ENCODE measurements around the gene PCDHB6. TPM values are rescaled to one million over a fixed set of nuclear protein-coding genes. Genes with fewer than 3 reads are reported as not detected.
A peak's percentile ranks its signal among the peaks of the same experiment; 100 is the strongest.
"Not testable (repeated sequence)": the region's sequence is repeated elsewhere in the genome, so short reads cannot be mapped to it uniquely, and the experiment has no call there.

The PCDHB6 gene
- total RNA-seq (under 1 TPM; 0.31 to 0.55 (median 0.45) TPM), polyA plus RNA-seq (under 1 TPM; 0.46 to 0.52 TPM)

- Histone ChIP-seq H3K36me3 (no peaks in the 10 kb centered on the region), H3K4me1 (no peaks in the 10 kb centered on the region), H3K9me3 (peaks cover 0 to 4% (median 0%) of the 10 kb centered on the region in 4 donors), H3K4me3 (peak within 1 kb of the TSS in 1 of 4 donors; percentile 11), H3K27ac (no peak within 1 kb of the TSS), H3K27me3 (no peaks in the 10 kb centered on the region)
- no peak for TF ChIP-seq CTCF (IDR thresholded peaks at IDR 0.05)
- ATAC-seq: peak in 1 of 4 donors; percentile 37
- no peak for DNase-seq
- no peak for FAIRE-seq
- WGBS, 2 donors: 11 to 26% methylated on average over 18 of the region's 18 CpGs
- intact Hi-C loops (cut with DNase I): loop anchor here in 1 of 3 donors (10.0 kb wide), 1 partner anchor 235 kb away; the partner anchor contains the start of genes PCDHGA7 and PCDHGB4
Observed at GRCh38 chr5:141149812-141150211, at the start of gene PCDHB6. Gene PCDHB6 (plus strand): TSS chr5:141150057. CDS start chr5:141150258, 201 bp downstream.

DNA sequence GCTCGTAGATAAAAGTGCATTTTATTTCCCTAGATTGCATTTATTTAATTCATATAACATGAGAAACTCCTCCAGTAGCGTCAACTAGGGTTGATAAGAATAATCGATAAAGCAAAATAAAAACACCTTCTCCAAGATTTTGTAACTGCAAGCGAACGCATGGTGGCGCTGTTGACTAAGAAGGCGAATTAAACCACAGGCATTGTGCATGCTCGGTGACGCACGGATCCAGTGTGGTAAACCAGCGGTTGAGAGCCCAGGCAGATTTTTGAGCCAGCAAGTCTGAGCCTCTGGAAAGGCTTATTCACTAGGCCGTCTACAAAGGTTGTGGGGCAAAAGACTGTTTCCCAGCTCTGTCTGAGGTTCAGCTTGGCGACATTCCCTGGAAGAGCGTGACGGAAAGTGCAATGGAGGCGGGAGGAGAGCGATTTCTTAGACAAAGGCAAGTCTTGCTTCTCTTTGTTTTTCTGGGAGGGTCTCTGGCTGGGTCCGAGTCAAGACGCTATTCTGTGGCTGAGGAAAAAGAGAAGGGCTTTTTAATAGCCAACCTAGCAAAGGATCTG, 49.5 kb upstream of the PCDHB6 start, which contains the start of gene PCDHB3:
Gene PCDHB3, plus strand, starts transcription at position 231 of the 563 bp plus-strand sequence. Its CDS starts 177 bp downstream, at position 408.
- peak; percentile 53 to 85 (median 72) for ATAC-seq

GRCh38 chr5:141101059-141101458, 48.8 kb upstream of the PCDHB6 start:
- peaks cover 0 to 5% (median 0%) of the 10 kb centered on the region in 4 donors for H3K9me3 ChIP-seq
- DNase-seq: no peak
- peak in 2 of 4 donors; percentile 52 to 64 for ATAC-seq
- H3K27me3 ChIP-seq: peaks cover 0 to 6% (median 0%) of the 10 kb centered on the region in 4 donors
- FAIRE-seq: no peak
- 27 to 43% methylated on average over 20 of the region's 20 CpGs for WGBS, 2 donors
- H3K4me1 ChIP-seq: no peaks in the 10 kb centered on the region
- no peaks in the 10 kb centered on the region for H3K36me3 ChIP-seq
- no peak for TF ChIP-seq CTCF (IDR thresholded peaks at IDR 0.05)
- H3K4me3 ChIP-seq: peak overlapping the region in 2 of 4 donors; percentile 5 to 26
- intact Hi-C loops (cut with DNase I): no loop called here
- H3K27ac ChIP-seq: no peak overlapping the region

More for the DNA sequence above, 49.5 kb upstream of the PCDHB6 start, which contains the start of gene PCDHB3:
- Histone ChIP-seq H3K27me3 (no peaks in the 10 kb centered on the region), H3K9me3 (no peaks in the 10 kb centered on the region), H3K36me3 (no peaks in the 10 kb centered on the region), H3K27ac (no peak within 1 kb of the TSS), H3K4me1 (no peaks in the 10 kb centered on the region), H3K4me3 (peak within 1 kb of the TSS in 2 of 4 donors; percentile 5 to 26)
- TF ChIP-seq CTCF (IDR thresholded peaks at IDR 0.05): no peak
- 14 to 22% methylated on average over 19 of the region's 19 CpGs for whole genome bisulfite sequencing, 2 donors
- FAIRE-seq (no peak), DNase-seq (peak in 2 of 6 donors; percentile 34 to 52)
- intact Hi-C loops (cut with DNase I): no loop called here

GRCh38 chr5:141102070-141102469, 47.8 kb upstream of the PCDHB6 start:
- H3K4me3 ChIP-seq; H3K36me3 ChIP-seq; H3K9me3 ChIP-seq; intact Hi-C loops (cut with DNase I); FAIRE-seq; H3K4me1 ChIP-seq; ATAC-seq; DNase-seq; H3K27ac ChIP-seq; H3K27me3 ChIP-seq: not testable (repeated sequence)
- 24 to 48% methylated on average over 19 to 39 of the region's 39 CpGs for WGBS, 2 donors

DNA sequence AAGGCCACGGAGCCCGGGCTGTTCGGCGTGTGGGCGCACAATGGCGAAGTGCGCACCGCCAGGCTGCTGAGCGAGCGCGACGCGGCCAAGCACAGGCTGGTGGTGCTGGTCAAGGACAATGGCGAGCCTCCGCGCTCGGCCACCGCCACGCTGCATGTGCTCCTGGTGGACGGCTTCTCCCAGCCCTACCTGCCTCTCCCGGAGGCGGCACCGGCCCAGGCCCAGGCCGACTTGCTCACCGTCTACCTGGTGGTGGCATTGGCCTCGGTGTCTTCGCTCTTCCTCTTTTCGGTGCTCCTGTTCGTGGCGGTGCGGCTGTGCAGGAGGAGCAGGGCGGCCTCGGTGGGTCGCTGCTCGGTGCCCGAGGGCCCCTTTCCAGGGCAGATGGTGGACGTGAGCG, 47.4 kb upstream of the PCDHB6 start:
- H3K4me3 ChIP-seq; FAIRE-seq; ATAC-seq; H3K9me3 ChIP-seq; intact Hi-C loops (cut with DNase I); DNase-seq; H3K27me3 ChIP-seq; H3K4me1 ChIP-seq; H3K36me3 ChIP-seq; H3K27ac ChIP-seq: not testable (repeated sequence)
- 23 to 46% methylated on average over 6 to 34 of the region's 38 CpGs for WGBS, 2 donors

DNA sequence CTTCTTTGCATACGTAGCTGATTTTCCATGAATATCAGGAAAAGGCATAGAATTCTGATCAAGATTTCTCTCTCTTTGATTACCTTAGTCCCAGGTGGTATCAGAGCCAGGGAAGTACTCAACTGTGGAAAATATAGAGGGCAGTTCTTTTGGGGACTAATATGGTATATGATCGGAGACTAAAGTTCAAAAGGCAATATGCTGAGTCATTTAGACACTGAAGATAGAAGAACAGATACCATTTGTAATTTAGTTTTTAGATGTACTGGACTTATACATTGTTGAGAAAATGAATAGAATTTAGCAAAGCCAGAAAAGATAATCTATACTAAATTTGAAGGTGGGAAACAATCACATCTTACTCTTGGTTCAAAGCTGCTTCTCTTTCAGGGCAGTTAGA, 44.5 kb upstream of the PCDHB6 start:
- FAIRE-seq (no peak), DNase-seq (no peak), ATAC-seq (no peak)
- H3K27me3 ChIP-seq: peaks cover 0 to 6% (median 0%) of the 10 kb centered on the region in 4 donors
- H3K36me3 ChIP-seq: no peaks in the 10 kb centered on the region
- 55 to 83% methylated on average over 2 of the region's 2 CpGs for WGBS, 2 donors
- no peak overlapping the region for H3K27ac ChIP-seq
- intact Hi-C loops (cut with DNase I): no loop called here
- no peak overlapping the region for H3K4me3 ChIP-seq
- H3K9me3 ChIP-seq: peaks cover 0 to 5% (median 0%) of the 10 kb centered on the region in 4 donors
- no peaks in the 10 kb centered on the region for H3K4me1 ChIP-seq
- no peak for TF ChIP-seq CTCF (IDR thresholded peaks at IDR 0.05)
